ENCODE measurements around the gene POLDIP3. TPM values are rescaled to one million over a fixed set of nuclear protein-coding genes. Genes with fewer than 3 reads are reported as not detected.
A peak's percentile ranks its signal among the peaks of the same experiment; 100 is the strongest.

POLDIP3 gene
- total RNA-seq, 3 donors from 2014 or later = 58.6 to 65.8 (median 65.0) TPM

- no peaks in the 10 kb centered on the region for H3K36me3 ChIP-seq (ENCODE audit: low read depth)
- ATAC-seq (no peak), DNase-seq (no peak)
- TF ChIP-seq CTCF (IDR thresholded peaks at IDR 0.05) = no peak
- intact Hi-C loops (cut with DNase I, micrococcal nuclease) = no loop called here
- no peaks in the 10 kb centered on the region for H3K9me3 ChIP-seq
- no peak overlapping the region for H3K4me3 ChIP-seq
- peaks cover 3% of the 10 kb centered on the region for H3K4me1 ChIP-seq (ENCODE audit: low read depth)
These were observed 39.3 kb upstream of the POLDIP3 start for GRCh38 chr22:42653999-42654398.

GRCh38 chr22:42651134-42651533 is 36.5 kb upstream of the POLDIP3 start:
- Histone ChIP-seq H3K4me3 (no peak overlapping the region), H3K36me3 (ENCODE audit: low read depth) (no peaks in the 10 kb centered on the region), H3K4me1 (ENCODE audit: low read depth) (peaks cover 29% of the 10 kb centered on the region), H3K9me3 (no peaks in the 10 kb centered on the region)
- intact Hi-C loops (cut with DNase I, micrococcal nuclease) = no loop called here
- ATAC-seq = no peak
- no peak for TF ChIP-seq CTCF (IDR thresholded peaks at IDR 0.05)
- DNase-seq = no peak

GRCh38 chr22:42649246-42650099 is 34.8 kb upstream of the POLDIP3 start, which contains the start of gene CYB5R3:
Gene CYB5R3 (minus strand): TSS chr22:42649392. CDS start chr22:42649315, 77 bp downstream.
- no peaks in the 10 kb centered on the region for H3K9me3 ChIP-seq
- DNase-seq (peak; percentile 85 to 90 (median 90)), ATAC-seq (peak; percentile 72)
- H3K4me3 ChIP-seq = peak within 1 kb of the TSS; percentile 57
- peaks cover 45% of the 10 kb centered on the region for H3K4me1 ChIP-seq (ENCODE audit: low read depth)
- H3K36me3 ChIP-seq (ENCODE audit: low read depth) = no peaks in the 10 kb centered on the region
- intact Hi-C loops (cut with DNase I, micrococcal nuclease) = no loop called here
- TF ChIP-seq CTCF (IDR thresholded peaks at IDR 0.05) = no peak

GRCh38 chr22:42648368-42649245 is 33.9 kb upstream of the POLDIP3 start:
- no peak for TF ChIP-seq CTCF (IDR thresholded peaks at IDR 0.05)
- Histone ChIP-seq H3K36me3 (ENCODE audit: low read depth) (no peaks in the 10 kb centered on the region), H3K4me3 (peak overlapping the region; percentile 57), H3K4me1 (ENCODE audit: low read depth) (peaks cover 54% of the 10 kb centered on the region), H3K9me3 (no peaks in the 10 kb centered on the region)
- intact Hi-C loops (cut with DNase I, micrococcal nuclease) = no loop called here
- ATAC-seq (peak; percentile 78), DNase-seq (peak; percentile 89 to 90 (median 90))

GRCh38 chr22:42648017-42648367 is 33.3 kb upstream of the POLDIP3 start:
- Histone ChIP-seq H3K4me1 (ENCODE audit: low read depth) (peaks cover 60% of the 10 kb centered on the region), H3K9me3 (no peaks in the 10 kb centered on the region), H3K4me3 (no peak overlapping the region), H3K36me3 (ENCODE audit: low read depth) (no peaks in the 10 kb centered on the region)
- intact Hi-C loops (cut with DNase I, micrococcal nuclease) = no loop called here
- TF ChIP-seq CTCF (IDR thresholded peaks at IDR 0.05) = no peak
- DNase-seq (no peak), ATAC-seq (no peak)
